K562 (cell line): ENCODE data around the gene ZNF652. TPM values are rescaled to one million over a fixed set of nuclear protein-coding genes. Genes with fewer than 3 reads are reported as not detected.
"Not testable (repeated sequence)": the region's sequence is repeated elsewhere in the genome, so short reads cannot be mapped to it uniquely, and the experiment has no call there.

Source experiments
- ATAC-seq: fragments of 200-7000 bp; cut with Tn5 transposase; 3 replicates; pipeline ENCODE4 v1.9.1; 2020; ENCODE audit warnings: moderate library complexity
- BruUV-seq: library from RNA; stranded (reverse); fragments of 400-500 nt; replicated peaks from 2 replicates; lab custom pipeline; 2021; lab: Mats Ljungman, UMichigan
- CTCF ChIA-PET: fragments of 300-600 bp; formaldehyde crosslinking; extraction: SDS; loops from one replicate; lab custom pipeline; 2021; ENCODE audit warnings: low intra/inter-chr PET ratio; lab: Yijun Ruan, JAX
- POLR2A ChIA-PET: fragments of 300-600, 350-650 bp; sonication (Branson Sonifier 250); formaldehyde crosslinking; extraction: SDS; loops from one replicate; lab custom pipeline; 2021; ENCODE audit warnings: antibody characterized with exemption, inconsistent platforms; lab: Yijun Ruan, JAX
- DNase-seq, 4 experiments: peaks; one replicate each; pipeline versions ENCODE4 v3.0.0 to v3.0.0-alpha.2; 2011 to 2018; ENCODE audit warnings: low spot score in 3 of 4, mixed read lengths in 3 of 4; ENCODE audit errors: extremely low read depth in 1 of 4
- FAIRE-seq: peaks from 2 replicates; lab custom pipeline; 2011; peaks lifted over from hg19 to GRCh38; lab: Jason Lieb, UNC
- H2AFZ ChIP-seq: 2 replicates; pipeline ENCODE4 v1.6.0; 2011; ENCODE audit warnings: low read depth, low read length, control low read depth, inconsistent platforms
- H3K27ac ChIP-seq: fragments of 200-600 bp; 3 replicates; pipeline ENCODE4 v1.8.0; 2011; ENCODE audit warnings: low read depth, mild to moderate bottlenecking, control low read depth, inconsistent platforms, low read length, moderate library complexity, mixed read lengths; ENCODE audit errors: extremely low read depth
- H3K27me3 ChIP-seq, 2 experiments: fragments of 300-600 bp in 1 of 2; 2 replicates in 1 of 2; 3 replicates in 1 of 2; pipeline versions ENCODE4 v1.6.0 to v1.8.0; 2011; ENCODE audit warnings: inconsistent platforms in 2 of 2, low read length in 2 of 2, mild to moderate bottlenecking in 1 of 2, mixed read lengths in 1 of 2, moderate library complexity in 1 of 2; ENCODE audit not compliant: control insufficient read depth in 2 of 2, insufficient read depth in 2 of 2
- H3K36me3 ChIP-seq: fragments of 300-600 bp; 3 replicates; pipeline ENCODE4 v1.8.0; 2011; ENCODE audit warnings: mild to moderate bottlenecking, low read length, inconsistent platforms; ENCODE audit not compliant: control insufficient read depth, insufficient read depth
- H3K4me1 ChIP-seq, 2 experiments: fragments of 200-600 bp in 1 of 2; replicated peaks in 1 of 2; 2 replicates in 1 of 2; 3 replicates in 1 of 2; pipeline versions ENCODE4 v1.5.1 to v1.8.0; 2011; ENCODE audit warnings: inconsistent platforms in 2 of 2, low read length in 2 of 2, mild to moderate bottlenecking in 1 of 2, mixed read lengths in 1 of 2, moderate library complexity in 1 of 2; ENCODE audit not compliant: control insufficient read depth in 2 of 2, insufficient read depth in 2 of 2
- H3K4me2 ChIP-seq: 2 replicates; pipeline ENCODE4 v1.6.1; 2011; ENCODE audit warnings: low read length, control low read depth, inconsistent platforms, mixed read lengths; ENCODE audit not compliant: insufficient read depth
- H3K4me3 ChIP-seq: fragments of 200-600 bp; sonication (generic), shearing (Covaris generic); 2 replicates; pipeline ENCODE4 v1.5.1; 2016; ENCODE audit warnings: control low read depth, inconsistent platforms
- H3K79me2 ChIP-seq: fragments of 200-600 bp; 3 replicates; pipeline ENCODE4 v1.8.0; 2011; ENCODE audit warnings: low read length, inconsistent platforms; ENCODE audit not compliant: control insufficient read depth, insufficient read depth
- H3K9ac ChIP-seq, 2 experiments: 2 replicates each; pipeline versions ENCODE4 v1.6.0 to v1.6.1; 2011; ENCODE audit warnings: low read depth in 2 of 2, low read length in 2 of 2, control low read depth in 1 of 2, inconsistent platforms in 1 of 2, mild to moderate bottlenecking in 1 of 2, mixed read lengths in 1 of 2; ENCODE audit not compliant: insufficient read depth in 1 of 2
- H3K9me1 ChIP-seq: one replicate; pipeline ENCODE4 v1.6.0; 2011; ENCODE audit warnings: inconsistent platforms, mild to moderate bottlenecking, low read length, moderate library complexity; ENCODE audit not compliant: control insufficient read depth, insufficient read depth
- H3K9me3 ChIP-seq: replicated peaks from 2 replicates; pipeline ENCODE4 v1.5.1; 2011; ENCODE audit warnings: low read depth, low read length, inconsistent platforms; ENCODE audit not compliant: control insufficient read depth, insufficient read depth
- H4K20me1 ChIP-seq: replicated peaks from 2 replicates; pipeline ENCODE4 v1.6.1; 2011; ENCODE audit warnings: low read length, inconsistent platforms, mixed read lengths; ENCODE audit not compliant: control insufficient read depth, insufficient read depth
- LCOR ChIP-seq: sonication (generic); formaldehyde crosslinking; IDR thresholded peaks from 2 replicates; pipeline ENCODE4 v1.8.0; 2022; ENCODE audit warnings: mild to moderate bottlenecking, missing genetic modification reagents
- WGBS: fragments of 100-300 bp; shearing (Covaris generic); methylation state at CpG from one replicate; pipeline ENCODE4 v1.1.6; 2016; ENCODE audit warnings: low coverage, mixed read lengths; ENCODE audit not compliant: insufficient coverage; ENCODE audit errors: missing lambda C conversion rate; 5-methylcytosine and 5-hydroxymethylcytosine counted together
- in situ Hi-C: fragments of 300-500 bp; cut with MboI; formaldehyde crosslinking; loops from 4 replicates; pipeline ENCODE4 v1.15.0; 2018; ENCODE audit warnings: inconsistent platforms, mixed read lengths
- intact Hi-C: fragments of 100-400 bp; cut with micrococcal nuclease; formaldehyde crosslinking; loops from 2 replicates; pipeline ENCODE4 v1.14.2; 2022
- polyA plus RNA-seq, 8 experiments: library from polyadenylated mRNA; depleted of rRNA in 4 of 8; stranded (reverse) in 5 of 8; unstranded in 3 of 8; fragments of >200 nt; fragmentation: Nextera tagmentation in 2 of 8; fragmentation: Illumina TruSeq in 1 of 8; extraction: Ambion mirVana in 2 of 8; extraction: Trizol in 1 of 8; gene quantifications; 2 replicates each; pipeline versions ENCODE4 v1.2.1 to v1.2.3, GENCODE V29; 2011 to 2014; ENCODE audit warnings: inconsistent platforms in 1 of 8, missing spikeins in 1 of 8
- total RNA-seq, 7 experiments: library from RNA; depleted of rRNA in 6 of 7; stranded (reverse); fragments of >200 nt in 6 of 7; fragmentation: Illumina TruSeq in 2 of 7; extraction: Trizol in 2 of 7; gene quantifications; 2 replicates each; pipeline versions ENCODE4 v1.2.1 to v1.2.3, GENCODE V29; 2011 to 2021; ENCODE audit warnings: low replicate concordance in 1 of 7

The ZNF652 gene
- total and polyA plus RNA-seq, 9 of the 15 experiments (the other 6 are each of a cell fraction or from before 2014, with no cell fraction given) = 5.1 to 15.5 (median 7.8) TPM

DNA sequence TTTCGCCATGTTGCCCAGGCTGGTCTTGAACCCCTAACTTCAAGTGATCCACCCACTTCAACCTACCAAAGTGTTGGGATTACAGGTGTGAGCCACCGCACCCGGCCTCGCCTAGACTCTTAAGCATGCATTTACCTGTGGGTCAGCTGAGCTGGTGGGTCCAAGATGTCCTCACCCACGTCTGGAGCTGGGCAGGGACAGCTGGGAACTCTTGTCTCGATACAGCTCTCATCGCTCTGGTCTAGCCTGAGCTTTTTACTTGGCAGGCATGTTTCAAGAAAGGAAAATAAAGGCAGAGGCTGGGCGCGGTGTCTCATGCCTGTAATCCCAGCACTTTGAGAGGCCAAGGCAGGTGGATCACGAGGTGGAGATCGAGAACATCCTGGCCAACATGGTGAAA lies 74.6 kb downstream of the ZNF652 start:
- no peak for FAIRE-seq

DNA sequence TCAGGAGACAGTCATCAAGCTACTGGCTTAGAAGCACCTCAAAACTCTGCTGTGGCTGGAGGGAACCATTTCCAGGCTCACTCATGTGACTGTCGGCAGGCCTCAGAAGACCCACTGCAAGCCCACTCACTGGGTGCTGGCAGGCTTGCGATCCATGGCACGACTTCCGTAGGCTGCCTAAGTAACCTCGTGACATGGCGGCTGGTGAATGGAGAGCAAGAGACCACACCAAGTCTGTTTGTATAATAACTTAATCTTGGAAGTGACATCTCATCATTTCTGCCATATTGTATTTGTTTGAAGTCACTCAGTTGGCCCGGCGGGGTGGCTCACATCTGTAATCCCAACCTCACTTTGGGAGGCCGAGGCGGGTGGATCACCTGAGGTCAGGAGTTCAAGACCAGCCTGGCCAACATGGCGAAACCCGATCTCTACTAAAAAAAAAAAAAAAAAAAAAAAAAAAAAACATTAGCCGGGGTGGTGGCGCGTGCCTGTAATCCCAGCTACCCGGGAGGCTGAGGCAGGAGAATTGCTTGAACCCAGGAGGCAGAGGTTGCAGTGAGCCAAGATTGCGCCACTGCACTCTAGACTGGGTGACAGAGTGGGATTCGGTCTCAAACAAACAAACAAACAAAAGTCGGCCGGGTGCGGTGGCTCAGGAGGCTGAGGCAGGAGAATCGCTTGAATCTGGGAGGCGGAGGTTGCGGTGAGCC lies 75.6 kb downstream of the ZNF652 start:
- DNase-seq, H2AFZ ChIP-seq, H3K9me1 ChIP-seq, ATAC-seq, H3K9ac ChIP-seq, intact Hi-C loops, FAIRE-seq, H3K27ac ChIP-seq, H3K4me2 ChIP-seq, H3K36me3 ChIP-seq, H3K4me3 ChIP-seq, H3K79me2 ChIP-seq, H4K20me1 ChIP-seq, in situ Hi-C loops, H3K9me3 ChIP-seq, BruUV-seq, CTCF ChIA-PET, H3K4me1 ChIP-seq: not testable (repeated sequence)
- peaks cover 6 to 11% of the 10 kb centered on the region in 2 experiments; a peak in 3 of 5 replicates for H3K27me3 ChIP-seq
- POLR2A ChIA-PET = interaction anchor here (0.7 kb wide), 1 partner anchor 1052 kb away, joined by 3 read pairs; no protein-coding TSS in a partner anchor
- 46% methylated on average over 17 of the region's 24 CpGs for WGBS

More for the DNA sequence above, 74.6 kb downstream of the ZNF652 start:
- H4K20me1 ChIP-seq = no peaks in the 10 kb centered on the region
- whole genome bisulfite sequencing = 48% methylated on average over 11 of the region's 11 CpGs
- H3K27me3 ChIP-seq = peaks cover 6 to 9% of the 10 kb centered on the region in 2 experiments; a peak in 3 of 5 replicates
- H3K4me1 ChIP-seq = no peaks in the 10 kb centered on the region
- in situ Hi-C loops = no loop called here
- H3K79me2 ChIP-seq = no peaks in the 10 kb centered on the region
- intact Hi-C loops = no loop called here
- BruUV-seq = no TSS peak
- no peak overlapping the region for H2AFZ ChIP-seq
- DNase-seq = no peak
- H3K36me3 ChIP-seq = peaks cover 4% of the 10 kb centered on the region; the same call in 1 of the 3 replicates
- no peak for TF ChIP-seq LCOR
- TF ChIP-seq, all 486 proteins: peak for 0
- H3K27ac ChIP-seq = no peak overlapping the region
- ATAC-seq = no peak
- H3K4me2 ChIP-seq = no peak overlapping the region
- H3K4me3 ChIP-seq = no peak overlapping the region
- CTCF ChIA-PET = no interaction called here
- POLR2A ChIA-PET = interaction anchor here (0.6 to 0.7 kb wide), 2 partner anchors 29 to 1053 kb away, joined by 3 read pairs; no protein-coding TSS in a partner anchor
- no peaks in the 10 kb centered on the region for H3K9me3 ChIP-seq
- no peaks in the 10 kb centered on the region for H3K9me1 ChIP-seq
- no peak overlapping the region for H3K9ac ChIP-seq
